CD4-positive, alpha-beta T cell (primary cell): ENCODE measurements around the gene PPARD. TPM values are rescaled to one million over a fixed set of nuclear protein-coding genes. Genes with fewer than 3 reads are reported as not detected.
A peak's percentile ranks its signal among the peaks of the same experiment; 100 is the strongest.

Experiments
- ATAC-seq: fragments of 200-7000 bp; cut with Tn5 transposase; one replicate; pipeline ENCODE4 v1.10.0; 2022; ENCODE audit warnings: mild to moderate bottlenecking; ENCODE audit not compliant: poor library complexity
- CTCF ChIA-PET: fragments of 350-600 bp; sonication (Branson Sonifier 250); formaldehyde crosslinking; loops from one replicate; lab custom pipeline; 2021; ENCODE audit warnings: antibody characterized with exemption, inconsistent platforms; lab: Charles Lee
- POLR2A ChIA-PET: fragments of 350-600 bp; sonication (Branson Sonifier 250); formaldehyde crosslinking; loops from one replicate; lab custom pipeline; 2021; ENCODE audit warnings: antibody characterized with exemption, inconsistent platforms; lab: Charles Lee
- DNase-seq, 14 experiments: peaks; one replicate each; pipeline ENCODE4 v3.0.0-alpha.2; 2013 to 2020; ENCODE audit warnings: mixed read lengths in 2 of 14
- H3K27ac ChIP-seq, 2 donors: one replicate each; pipeline versions ENCODE4 v1.5.1 to v1.7.0; 2013; ENCODE audit warnings: low read length in 2 of 2, low read depth in 1 of 2, mild to moderate bottlenecking in 1 of 2
- H3K27me3 ChIP-seq, 2 experiments: 1 replicate in 1 of 2; 2 replicates in 1 of 2; pipeline versions ENCODE4 v1.6.1 to v1.7.0; 2013; ENCODE audit warnings: low read length in 2 of 2, control low read depth in 1 of 2, mild to moderate bottlenecking in 1 of 2, moderate library complexity in 1 of 2; ENCODE audit not compliant: insufficient read depth in 2 of 2, control insufficient read depth in 1 of 2
- H3K36me3 ChIP-seq: one replicate; pipeline ENCODE4 v1.6.1; 2013; ENCODE audit warnings: low read length, control low read depth; ENCODE audit not compliant: insufficient read depth
- H3K4me1 ChIP-seq: one replicate; pipeline ENCODE4 v1.6.1; 2013; ENCODE audit warnings: low read length, control low read depth; ENCODE audit not compliant: insufficient read depth
- H3K4me3 ChIP-seq: one replicate; pipeline ENCODE4 v1.5.1; 2013; ENCODE audit warnings: mild to moderate bottlenecking, low read length, moderate library complexity
- H3K9me3 ChIP-seq, 2 experiments: 1 replicate in 1 of 2; 2 replicates in 1 of 2; pipeline versions ENCODE4 v1.6.1 to v1.7.0; 2013; ENCODE audit warnings: low read length in 2 of 2, mild to moderate bottlenecking in 2 of 2, control low read depth in 1 of 2, moderate library complexity in 1 of 2; ENCODE audit not compliant: control insufficient read depth in 1 of 2, insufficient read depth in 1 of 2
- H3K27ac Mint-ChIP-seq: one replicate; pipeline ENCODE4 v1.8.0; 2020; ENCODE audit warnings: mixed read lengths
- H3K27me3 Mint-ChIP-seq: one replicate; pipeline ENCODE4 v1.8.0; 2021; ENCODE audit warnings: mixed read lengths
- H3K36me3 Mint-ChIP-seq: one replicate; pipeline ENCODE4 v1.8.0; 2021; ENCODE audit warnings: low read depth, mixed read lengths
- H3K4me1 Mint-ChIP-seq: one replicate; pipeline ENCODE4 v1.8.0; 2021; ENCODE audit warnings: low read depth, mixed read lengths
- H3K4me3 Mint-ChIP-seq: one replicate; pipeline ENCODE4 v1.8.0; 2020; ENCODE audit warnings: mild to moderate bottlenecking, mixed read lengths
- H3K9me3 Mint-ChIP-seq: one replicate; pipeline ENCODE4 v1.8.0; 2020; ENCODE audit warnings: mixed read lengths
- intact Hi-C, 2 experiments: fragments of 100-400 bp; cut with DNase I in 1 of 2; cut with micrococcal nuclease in 1 of 2; formaldehyde crosslinking; loops; one replicate each; pipeline versions ENCODE4 v1.15.1 to v1.9.0; 2023 to 2025; cut with DNase I, micrococcal nuclease
- total RNA-seq, 174 experiments: library from RNA in 2 of 174; stranded (reverse) in 2 of 174; gene quantifications; one replicate each; pipeline ENCODE4 v1.2.3 and lab custom pipeline; 2021 to 2026
- TF ChIP-seq, protein P1 (sequence below): fragments of 200-600 bp; IDR thresholded peaks from one replicate; pipeline ENCODE4 v1.8.0; 2022; ENCODE audit warnings: antibody characterized with exemption, mild to moderate bottlenecking

The PPARD gene
- total RNA-seq, 2 experiments from 2014 or later: 34.1 to 37.0 TPM

DNA sequence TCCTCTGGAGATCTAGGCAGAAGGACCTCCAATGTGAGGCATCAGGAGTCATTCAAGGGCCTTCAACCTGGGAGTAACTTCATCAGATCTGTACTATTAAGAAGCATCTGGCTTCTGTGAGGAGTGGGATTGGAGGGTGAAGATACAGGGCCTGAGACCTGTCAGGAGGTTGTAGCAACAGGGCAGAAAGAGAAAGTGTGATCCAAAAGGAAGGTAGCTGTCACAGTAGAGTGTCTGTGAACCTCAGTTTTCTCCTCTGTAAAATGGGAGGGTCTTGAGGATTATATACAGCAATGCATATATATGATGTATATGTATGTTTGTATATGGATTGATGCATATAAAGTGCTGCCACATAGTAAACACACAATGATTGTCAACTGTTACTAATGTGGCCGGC is 123.3 kb downstream of the PPARD start:
- Histone ChIP-seq H3K9me3 (no peaks in the 10 kb centered on the region), H3K27ac (no peak overlapping the region), H3K4me1 (peaks cover 32% of the 10 kb centered on the region), H3K36me3 (peaks cover 35% of the 10 kb centered on the region), H3K4me3 (no peak overlapping the region), H3K27me3 (no peaks in the 10 kb centered on the region)
- ATAC-seq: no peak
- Mint-ChIP-seq H3K36me3 (peaks cover 61% of the 10 kb centered on the region), H3K4me3 (no peak overlapping the region), H3K27ac (no peak overlapping the region), H3K4me1 (peaks cover 29% of the 10 kb centered on the region), H3K27me3 (no peaks in the 10 kb centered on the region), H3K9me3 (no peaks in the 10 kb centered on the region)
- DNase-seq: no peak
- POLR2A ChIA-PET: interaction anchor here (0.6 to 1.0 kb wide), 5 partner anchors 11 to 836 kb away, joined by 3 to 5 read pairs (median 3); no protein-coding TSS in a partner anchor
- intact Hi-C loops: loop anchor here in 1 of 2 experiments (1.0 kb wide), 1 partner anchor 10 kb away; no protein-coding TSS in a partner anchor
- CTCF ChIA-PET: interaction anchor here (0.9 to 1.5 kb wide), 2 partner anchors 16 to 168 kb away, joined by 3 read pairs; partner anchors contain the start of gene DEF6
- TF ChIP-seq, protein P1, sequence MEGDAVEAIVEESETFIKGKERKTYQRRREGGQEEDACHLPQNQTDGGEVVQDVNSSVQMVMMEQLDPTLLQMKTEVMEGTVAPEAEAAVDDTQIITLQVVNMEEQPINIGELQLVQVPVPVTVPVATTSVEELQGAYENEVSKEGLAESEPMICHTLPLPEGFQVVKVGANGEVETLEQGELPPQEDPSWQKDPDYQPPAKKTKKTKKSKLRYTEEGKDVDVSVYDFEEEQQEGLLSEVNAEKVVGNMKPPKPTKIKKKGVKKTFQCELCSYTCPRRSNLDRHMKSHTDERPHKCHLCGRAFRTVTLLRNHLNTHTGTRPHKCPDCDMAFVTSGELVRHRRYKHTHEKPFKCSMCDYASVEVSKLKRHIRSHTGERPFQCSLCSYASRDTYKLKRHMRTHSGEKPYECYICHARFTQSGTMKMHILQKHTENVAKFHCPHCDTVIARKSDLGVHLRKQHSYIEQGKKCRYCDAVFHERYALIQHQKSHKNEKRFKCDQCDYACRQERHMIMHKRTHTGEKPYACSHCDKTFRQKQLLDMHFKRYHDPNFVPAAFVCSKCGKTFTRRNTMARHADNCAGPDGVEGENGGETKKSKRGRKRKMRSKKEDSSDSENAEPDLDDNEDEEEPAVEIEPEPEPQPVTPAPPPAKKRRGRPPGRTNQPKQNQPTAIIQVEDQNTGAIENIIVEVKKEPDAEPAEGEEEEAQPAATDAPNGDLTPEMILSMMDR: no peak

- Mint-ChIP-seq H3K27ac (peak within 1 kb of the TSS; percentile 100), H3K36me3 (peaks cover 66% of the 10 kb centered on the region), H3K4me1 (peaks cover 42% of the 10 kb centered on the region), H3K4me3 (peak within 1 kb of the TSS; percentile 99), H3K9me3 (no peaks in the 10 kb centered on the region), H3K27me3 (no peaks in the 10 kb centered on the region)
- intact Hi-C loops: loop anchor here (1.0 to 2.0 kb wide), 5 partner anchors 28 to 268 kb away; partner anchors contain the start of genes DEF6 (in 2 of the 2), PPARD (in 2 of the 2), ARMC12 (in 1 of the 2) and TEAD3 (in 1 of the 2)
- Histone ChIP-seq H3K27ac (peak within 1 kb of the TSS; percentile 65 to 92), H3K36me3 (peaks cover 52% of the 10 kb centered on the region), H3K4me3 (peak within 1 kb of the TSS; percentile 98), H3K4me1 (peaks cover 49% of the 10 kb centered on the region), H3K27me3 (no peaks in the 10 kb centered on the region), H3K9me3 (no peaks in the 10 kb centered on the region)
- DNase-seq (peak; percentile 91 to 98 (median 96)), ATAC-seq (peak; percentile 83)
- TF ChIP-seq, protein P1: peak; percentile 91
- ChIA-PET POLR2A (interaction anchor here (0.6 to 3.1 kb wide), 19 partner anchors 10 to 1847 kb away, joined by 3 to 32 read pairs (median 5); partner anchors contain the start of genes ARMC12, FANCE, PPARD and TEAD3), CTCF (interaction anchor here (0.7 to 2.4 kb wide), 13 partner anchors 12 to 227 kb away, joined by 3 to 27 read pairs (median 4); partner anchors contain the start of genes DEF6, FANCE and PPARD)
Observed at GRCh38 chr6:35468181-35468979, 126.0 kb downstream of the PPARD start, which contains the start of gene RPL10A. TSS of gene RPL10A (plus strand) at chr6:35468401. CDS start at chr6:35468435, 34 bp downstream.

DNA sequence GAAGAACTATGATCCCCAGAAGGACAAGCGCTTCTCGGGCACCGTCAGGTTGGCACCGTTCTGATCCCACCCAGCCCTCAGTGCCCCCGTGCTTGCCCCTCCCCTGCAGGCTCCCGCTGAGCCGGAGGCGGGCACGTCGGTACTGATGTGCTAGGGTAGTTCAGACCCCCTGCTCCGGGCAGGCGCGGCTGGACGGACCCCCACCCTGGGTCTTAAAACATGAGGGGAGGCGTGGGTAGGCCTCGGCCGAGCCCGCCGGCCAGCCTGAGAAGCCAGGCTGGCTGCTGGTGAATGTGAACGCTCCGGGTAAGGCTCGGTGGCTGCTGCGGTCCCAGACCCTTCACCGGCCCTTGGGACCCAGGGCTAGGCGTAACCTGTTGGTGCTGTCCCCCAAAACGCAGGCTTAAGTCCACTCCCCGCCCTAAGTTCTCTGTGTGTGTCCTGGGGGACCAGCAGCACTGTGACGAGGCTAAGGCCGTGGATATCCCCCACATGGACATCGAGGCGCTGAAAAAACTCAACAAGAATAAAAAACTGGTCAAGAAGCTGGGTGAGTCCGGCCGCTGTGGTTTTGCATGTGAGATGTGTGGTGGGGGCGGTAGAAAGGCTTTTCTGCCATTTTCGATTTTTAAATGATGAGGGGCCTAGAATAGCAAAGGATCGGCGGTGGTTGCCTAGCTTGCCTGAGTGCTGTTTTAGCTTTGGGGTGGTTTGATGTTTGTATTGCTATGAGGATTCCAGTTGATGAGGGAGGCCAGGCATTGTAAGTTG is 126.8 kb downstream of the PPARD start:
- Histone ChIP-seq H3K27ac (peak overlapping the region; percentile 65 to 92), H3K9me3 (no peaks in the 10 kb centered on the region), H3K4me3 (peak overlapping the region; percentile 98), H3K36me3 (peaks cover 58% of the 10 kb centered on the region), H3K4me1 (peaks cover 49% of the 10 kb centered on the region), H3K27me3 (no peaks in the 10 kb centered on the region)
- Mint-ChIP-seq H3K9me3 (no peaks in the 10 kb centered on the region), H3K27ac (peak overlapping the region; percentile 100), H3K4me1 (peaks cover 42% of the 10 kb centered on the region), H3K4me3 (peak overlapping the region; percentile 99), H3K36me3 (peaks cover 59% of the 10 kb centered on the region), H3K27me3 (no peaks in the 10 kb centered on the region)
- ATAC-seq (no peak), DNase-seq (peak in 1 of 14 experiments; percentile 36)
- intact Hi-C loops: loop anchor here (1.0 to 2.0 kb wide), 5 partner anchors 28 to 268 kb away; partner anchors contain the start of genes DEF6 (in 2 of the 2), PPARD (in 2 of the 2), ARMC12 (in 1 of the 2) and TEAD3 (in 1 of the 2)
- TF ChIP-seq, protein P1: no peak
- ChIA-PET POLR2A (interaction anchor here (0.7 to 3.1 kb wide), 16 partner anchors 9 to 268 kb away, joined by 3 to 32 read pairs (median 5); partner anchors contain the start of genes ARMC12, FANCE, PPARD and TEAD3), CTCF (interaction anchor here (0.6 to 2.4 kb wide), 7 partner anchors 19 to 228 kb away, joined by 3 to 27 read pairs (median 10); partner anchors contain the start of genes DEF6, FANCE and PPARD)
